ENCODE results near the gene TMEM106B. TPM values are rescaled to one million over a fixed set of nuclear protein-coding genes. Genes with fewer than 3 reads are reported as not detected.

Gene TMEM106B
- total RNA-seq, 1 donor from 2014 or later = 84.7 TPM

DNA sequence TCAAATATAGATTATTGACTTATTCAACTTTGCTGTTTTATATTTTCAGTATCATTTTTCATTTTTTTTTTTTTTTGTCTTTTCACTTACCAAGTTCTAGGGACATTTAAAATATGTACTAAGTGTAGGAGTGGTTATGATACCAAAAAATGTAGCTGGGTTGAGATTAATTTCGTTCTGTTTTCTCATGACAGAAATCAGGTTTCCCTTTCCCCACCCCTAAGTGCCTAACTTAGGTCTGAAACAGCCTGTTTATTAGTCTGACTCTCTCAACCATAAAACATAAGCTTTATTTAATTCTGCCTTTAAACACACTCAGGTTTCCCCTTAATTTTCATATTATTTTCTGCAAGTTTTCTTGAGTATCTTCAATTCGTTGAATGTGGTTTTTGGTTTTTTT is 22.1 kb downstream of the TMEM106B start:
- no peak for DNase-seq (ENCODE audit: low spot score in 2 of 2, unreplicated experiment in 2 of 2)
- no peaks in the 10 kb centered on the region for H3K4me1 Mint-ChIP-seq
- H3K4me3 Mint-ChIP-seq = no peak overlapping the region
- TF ChIP-seq, protein P1, sequence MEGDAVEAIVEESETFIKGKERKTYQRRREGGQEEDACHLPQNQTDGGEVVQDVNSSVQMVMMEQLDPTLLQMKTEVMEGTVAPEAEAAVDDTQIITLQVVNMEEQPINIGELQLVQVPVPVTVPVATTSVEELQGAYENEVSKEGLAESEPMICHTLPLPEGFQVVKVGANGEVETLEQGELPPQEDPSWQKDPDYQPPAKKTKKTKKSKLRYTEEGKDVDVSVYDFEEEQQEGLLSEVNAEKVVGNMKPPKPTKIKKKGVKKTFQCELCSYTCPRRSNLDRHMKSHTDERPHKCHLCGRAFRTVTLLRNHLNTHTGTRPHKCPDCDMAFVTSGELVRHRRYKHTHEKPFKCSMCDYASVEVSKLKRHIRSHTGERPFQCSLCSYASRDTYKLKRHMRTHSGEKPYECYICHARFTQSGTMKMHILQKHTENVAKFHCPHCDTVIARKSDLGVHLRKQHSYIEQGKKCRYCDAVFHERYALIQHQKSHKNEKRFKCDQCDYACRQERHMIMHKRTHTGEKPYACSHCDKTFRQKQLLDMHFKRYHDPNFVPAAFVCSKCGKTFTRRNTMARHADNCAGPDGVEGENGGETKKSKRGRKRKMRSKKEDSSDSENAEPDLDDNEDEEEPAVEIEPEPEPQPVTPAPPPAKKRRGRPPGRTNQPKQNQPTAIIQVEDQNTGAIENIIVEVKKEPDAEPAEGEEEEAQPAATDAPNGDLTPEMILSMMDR (IDR thresholded peaks at IDR 0.05; ENCODE audit: unreplicated experiment) = no peak
- H3K9me3 Mint-ChIP-seq = peaks cover 12% of the 10 kb centered on the region
- H3K36me3 Mint-ChIP-seq = peaks cover 43% of the 10 kb centered on the region
- H3K27ac Mint-ChIP-seq = no peak overlapping the region
- no peaks in the 10 kb centered on the region for H3K27me3 Mint-ChIP-seq (ENCODE audit: low read depth)

DNA sequence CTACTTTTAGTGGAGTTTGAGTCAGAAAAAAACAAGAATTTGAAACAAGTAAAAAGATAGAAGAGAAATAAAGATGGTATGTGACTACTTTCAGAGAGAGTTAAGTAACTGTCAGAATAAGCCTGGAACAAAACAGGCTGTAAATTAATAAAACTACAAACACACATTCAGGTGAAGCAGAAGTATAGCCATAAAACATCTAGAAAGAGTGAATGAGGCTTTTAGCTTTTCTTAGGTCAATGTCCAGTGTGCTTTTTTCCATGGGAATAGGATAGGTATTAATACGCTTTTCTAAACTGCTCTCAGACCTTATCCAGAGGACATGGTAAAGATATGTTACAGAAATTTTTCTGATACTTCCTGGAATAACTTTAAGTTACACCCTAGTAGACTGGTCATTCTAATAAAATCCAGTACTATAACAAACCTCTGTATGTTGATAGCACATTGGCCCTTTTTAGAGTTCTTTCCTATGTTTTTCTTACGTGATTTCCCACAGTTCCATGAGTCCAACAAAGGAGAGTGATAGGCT is 23.3 kb downstream of the TMEM106B start:
- Mint-ChIP-seq H3K4me1 (no peaks in the 10 kb centered on the region), H3K27ac (peak overlapping the region; percentile 58)
- TF ChIP-seq, protein P1 (IDR thresholded peaks at IDR 0.05; ENCODE audit: unreplicated experiment) = no peak

DNA sequence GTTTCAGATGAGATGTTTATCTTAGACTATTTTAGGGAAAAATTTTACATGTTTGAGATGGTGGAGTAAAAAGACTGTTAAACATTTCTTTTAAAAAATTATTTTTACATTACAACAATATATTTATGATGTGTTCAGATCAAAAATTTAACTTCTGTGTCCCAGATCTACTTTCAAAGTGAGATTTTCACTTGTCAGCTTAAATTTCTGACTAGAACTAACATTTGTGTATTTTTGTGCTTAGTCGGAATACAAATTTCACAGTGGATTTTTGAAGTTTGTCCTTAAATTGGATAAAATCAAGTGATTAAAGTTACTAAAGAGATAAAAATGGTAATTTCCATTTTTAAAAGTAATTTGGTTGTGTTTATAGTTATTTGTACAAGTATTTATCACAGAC is 24.9 kb downstream of the TMEM106B start:
- peaks cover 32% of the 10 kb centered on the region for H3K9me3 Mint-ChIP-seq
- H3K27ac Mint-ChIP-seq = no peak overlapping the region
- H3K36me3 Mint-ChIP-seq = peaks cover 56% of the 10 kb centered on the region
- H3K4me1 Mint-ChIP-seq = no peaks in the 10 kb centered on the region
- no peak for DNase-seq (ENCODE audit: low spot score in 2 of 2, unreplicated experiment in 2 of 2)
- no peaks in the 10 kb centered on the region for H3K27me3 Mint-ChIP-seq (ENCODE audit: low read depth)
- no peak overlapping the region for H3K4me3 Mint-ChIP-seq
- TF ChIP-seq, protein P1 (IDR thresholded peaks at IDR 0.05; ENCODE audit: unreplicated experiment) = no peak

More for the DNA sequence above, 23.3 kb downstream of the TMEM106B start:
- peaks cover 50% of the 10 kb centered on the region for H3K36me3 Mint-ChIP-seq
- DNase-seq (ENCODE audit: low spot score in 2 of 2, unreplicated experiment in 2 of 2) = no peak
- H3K27me3 Mint-ChIP-seq (ENCODE audit: low read depth) = no peaks in the 10 kb centered on the region
- H3K4me3 Mint-ChIP-seq = no peak overlapping the region
- H3K9me3 Mint-ChIP-seq = peaks cover 22% of the 10 kb centered on the region

DNA sequence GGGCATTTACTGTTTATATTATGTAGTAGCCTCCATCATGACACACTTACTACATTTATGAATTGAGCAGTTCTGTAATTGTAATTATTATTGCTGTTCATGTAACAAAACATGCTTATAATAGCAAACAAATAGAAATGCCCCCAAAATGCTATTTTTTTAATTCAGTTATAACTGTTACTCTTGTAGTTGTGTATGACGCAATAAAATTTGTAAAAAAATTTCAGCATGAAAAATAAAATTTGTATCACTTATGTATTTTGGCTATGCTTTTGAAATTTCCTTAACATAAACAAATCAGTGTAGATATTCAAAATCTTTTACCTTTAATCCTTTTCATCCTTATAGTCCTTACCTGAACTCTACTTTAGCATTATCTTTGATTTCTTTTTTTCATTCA is 25.9 kb downstream of the TMEM106B start:
- no peak overlapping the region for H3K27ac Mint-ChIP-seq
- TF ChIP-seq, protein P1 (IDR thresholded peaks at IDR 0.05; ENCODE audit: unreplicated experiment) = no peak
- no peak overlapping the region for H3K4me3 Mint-ChIP-seq
- peaks cover 32% of the 10 kb centered on the region for H3K9me3 Mint-ChIP-seq
- no peaks in the 10 kb centered on the region for H3K27me3 Mint-ChIP-seq (ENCODE audit: low read depth)
- no peaks in the 10 kb centered on the region for H3K4me1 Mint-ChIP-seq
- peaks cover 60% of the 10 kb centered on the region for H3K36me3 Mint-ChIP-seq
- no peak for DNase-seq (ENCODE audit: low spot score in 2 of 2, unreplicated experiment in 2 of 2)

DNA sequence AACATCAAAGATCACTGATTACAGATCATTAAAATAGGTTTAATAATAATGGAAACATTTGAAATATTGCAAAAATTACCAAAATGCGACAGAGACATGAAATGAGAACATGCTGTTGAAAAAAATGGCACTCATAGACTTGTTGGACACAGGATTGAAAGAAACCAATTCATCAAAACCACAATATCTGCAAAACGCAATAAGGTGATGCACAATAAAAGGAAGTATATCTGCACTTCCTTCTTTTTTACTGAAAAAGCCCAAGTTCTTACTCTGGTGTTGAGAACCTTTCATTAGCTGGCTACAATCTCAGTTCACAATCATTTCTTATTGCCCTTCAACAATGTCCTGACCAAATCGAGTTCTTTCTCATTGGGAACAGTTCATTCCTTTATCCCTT is 28.7 kb downstream of the TMEM106B start:
- Mint-ChIP-seq H3K4me1 (no peaks in the 10 kb centered on the region), H3K27ac (no peak overlapping the region), H3K27me3 (ENCODE audit: low read depth) (no peaks in the 10 kb centered on the region), H3K9me3 (peaks cover 32% of the 10 kb centered on the region), H3K4me3 (no peak overlapping the region), H3K36me3 (peaks cover 48% of the 10 kb centered on the region)
- TF ChIP-seq, protein P1 (IDR thresholded peaks at IDR 0.05; ENCODE audit: unreplicated experiment) = no peak
- DNase-seq (ENCODE audit: low spot score in 2 of 2, unreplicated experiment in 2 of 2) = no peak

DNA sequence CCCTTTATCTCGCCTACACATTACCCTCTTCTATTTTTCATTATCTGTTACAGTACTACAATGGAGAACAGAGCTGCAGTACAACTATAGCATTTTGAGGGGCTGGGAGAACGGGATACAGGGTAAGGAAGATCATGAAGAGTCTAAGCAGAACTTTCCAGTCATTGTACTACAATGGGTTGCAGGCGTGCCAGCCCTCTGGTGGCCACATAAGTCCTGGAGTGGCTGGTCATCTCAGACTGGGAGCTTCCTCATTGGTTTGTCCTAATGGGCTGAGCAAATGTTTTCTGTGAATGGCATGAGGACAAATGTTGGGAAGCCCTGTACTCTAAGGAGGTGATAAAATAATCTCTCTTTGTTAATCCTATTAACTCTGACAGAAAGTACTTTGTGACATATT is 33.0 kb downstream of the TMEM106B start:
- peaks cover 21% of the 10 kb centered on the region for H3K9me3 Mint-ChIP-seq
- peaks cover 24% of the 10 kb centered on the region for H3K36me3 Mint-ChIP-seq
- H3K4me1 Mint-ChIP-seq = no peaks in the 10 kb centered on the region
- no peak overlapping the region for H3K27ac Mint-ChIP-seq
- TF ChIP-seq, protein P1 (IDR thresholded peaks at IDR 0.05; ENCODE audit: unreplicated experiment) = no peak
- no peak overlapping the region for H3K4me3 Mint-ChIP-seq
- no peak for DNase-seq (ENCODE audit: low spot score in 2 of 2, unreplicated experiment in 2 of 2)
- no peaks in the 10 kb centered on the region for H3K27me3 Mint-ChIP-seq (ENCODE audit: low read depth)

Data from mesothelial cell of epicardium (in vitro differentiated cells).